Fibroblast of villous mesenchyme (primary cell): Measurements from ENCODE around the gene PRSS37. TPM values are rescaled to one million over a fixed set of nuclear protein-coding genes. Genes with fewer than 3 reads are reported as not detected.

ENCODE experiments used
- DNase-seq: peaks from one replicate; pipeline ENCODE4 v3.0.0-alpha.2; 2010; ENCODE audit warnings: low read depth
- H3K4me3 ChIP-seq: 2 replicates; pipeline ENCODE4 v1.5.1; 2011; ENCODE audit warnings: low read depth, mild to moderate bottlenecking, low read length
- CTCF ChIP-seq: IDR thresholded peaks from 2 replicates; pipeline ENCODE4 v1.5.1; 2012; ENCODE audit warnings: low read depth, mild to moderate bottlenecking, low read length; ENCODE audit not compliant: insufficient read depth
- total RNA-seq: library from RNA; depleted of rRNA; stranded (reverse); fragments of >200 nt; gene quantifications from 2 replicates; pipeline ENCODE4 v1.2.3, GENCODE V29; 2012

PRSS37 gene
- total RNA-seq, 1 donor: not detected

GRCh38 chr7:141792526-141792925, 48.8 kb downstream of the PRSS37 start:
- no peak overlapping the region for H3K4me3 ChIP-seq
- no peak for TF ChIP-seq CTCF
- DNase-seq: no peak

- H3K4me3 ChIP-seq: no peak within 1 kb of the TSS
- no peak for TF ChIP-seq CTCF
- no peak for DNase-seq
These were observed 51.4 kb downstream of the PRSS37 start, which contains the start of gene TAS2R5 for GRCh38 chr7:141789917-141790316. TAS2R5 (plus strand) TSS chr7:141790217; CDS start chr7:141790362, 145 bp downstream.

GRCh38 chr7:141788296-141788695, 53.0 kb downstream of the PRSS37 start:
- H3K4me3 ChIP-seq: no peak overlapping the region
- DNase-seq: no peak
- TF ChIP-seq CTCF: no peak

Other genes with a start within 250 kb of the PRSS37 start
- 4.8 and 5.6 TPM in 2 replicates for gene DENND11, start 139.3 kb downstream of the PRSS37 start, total RNA-seq
- gene WEE2, start 133.1 kb downstream of the PRSS37 start, total RNA-seq: 0.32 TPM in 1 of 2 replicates, not detected in the other
- gene SSBP1, start 103.1 kb downstream of the PRSS37 start, total RNA-seq: 105 and 111 TPM in 2 replicates
- gene TAS2R3, start 77.4 kb downstream of the PRSS37 start, total RNA-seq: 1.3 and 1.7 TPM in 2 replicates
- 0.86 and 1.3 TPM in 2 replicates for gene TAS2R4, start 64.8 kb downstream of the PRSS37 start, total RNA-seq
- gene TAS2R5, start 51.3 kb downstream of the PRSS37 start, total RNA-seq: 0.32 and 0.86 TPM in 2 replicates
- gene OR9A4, start 74.9 kb upstream of the PRSS37 start, total RNA-seq: not detected in 2 replicates
- gene CLEC5A, start 105.5 kb upstream of the PRSS37 start, total RNA-seq: not detected in 2 replicates
- not detected in 2 replicates for gene TAS2R38, start 132.3 kb upstream of the PRSS37 start, total RNA-seq
- 0.32 and 11.7 TPM in 2 replicates for gene MGAM, start 154.4 kb upstream of the PRSS37 start, total RNA-seq